DND-41 (cell line): ENCODE measurements around the gene ZNF582.

Experiments used
- ATAC-seq: fragments of 200-7000 bp; cut with Tn5 transposase; 3 replicates; pipeline ENCODE4 v1.9.1; 2021; ENCODE audit warnings: low read depth; ENCODE audit not compliant: insufficient read depth
- DNase-seq: peaks from one replicate; pipeline ENCODE4 v3.0.0-alpha.2; 2020
- H2AFZ ChIP-seq: 2 replicates; pipeline ENCODE4 v1.6.0; 2012; ENCODE audit warnings: low read depth, low read length
- H3K27ac ChIP-seq: 2 replicates; pipeline ENCODE4 v1.5.1; 2012; ENCODE audit warnings: low read length, inconsistent platforms
- H3K27me3 ChIP-seq: fragments of 200-600 bp; sonication (generic); 2 replicates; pipeline ENCODE4 v1.6.0; 2012; ENCODE audit warnings: low read length, mild to moderate bottlenecking, inconsistent platforms; ENCODE audit not compliant: insufficient read depth, poor library complexity
- H3K36me3 ChIP-seq: 2 replicates; pipeline ENCODE4 v1.5.1; 2012; ENCODE audit warnings: low read length, inconsistent platforms; ENCODE audit not compliant: insufficient read depth
- H3K4me1 ChIP-seq: 2 replicates; pipeline ENCODE4 v1.5.1; 2012; ENCODE audit warnings: mild to moderate bottlenecking, low read length; ENCODE audit not compliant: insufficient read depth
- H3K4me2 ChIP-seq: 2 replicates; pipeline ENCODE4 v1.6.0; 2012; ENCODE audit warnings: mild to moderate bottlenecking, moderate library complexity, low read length, inconsistent platforms; ENCODE audit not compliant: insufficient read depth
- H3K4me3 ChIP-seq, 2 experiments: fragments of 200-600 bp in 1 of 2; shearing (Covaris generic) in 1 of 2; 2 replicates each; pipeline ENCODE4 v1.5.1; 2012 to 2016; ENCODE audit warnings: inconsistent platforms in 2 of 2, low read length in 2 of 2, mild to moderate bottlenecking in 2 of 2, low read depth in 1 of 2, moderate library complexity in 1 of 2
- H3K79me2 ChIP-seq: 2 replicates; pipeline ENCODE4 v1.6.0; 2012; ENCODE audit warnings: low read length, inconsistent platforms; ENCODE audit not compliant: insufficient read depth
- H3K9ac ChIP-seq: 2 replicates; pipeline ENCODE4 v1.6.0; 2012; ENCODE audit warnings: low read depth, mild to moderate bottlenecking, inconsistent platforms, low read length, moderate library complexity
- H3K9me3 ChIP-seq: 2 replicates; pipeline ENCODE4 v1.5.1; 2012; ENCODE audit warnings: low read length, moderate library complexity, mild to moderate bottlenecking, inconsistent platforms; ENCODE audit not compliant: insufficient read depth, severe bottlenecking
- H4K20me1 ChIP-seq: 2 replicates; pipeline ENCODE4 v1.6.0; 2012; ENCODE audit warnings: low read length; ENCODE audit not compliant: insufficient read depth
- EZH2 ChIP-seq: IDR thresholded peaks from 3 replicates; pipeline ENCODE4 v1.6.1; 2012; ENCODE audit warnings: borderline replicate concordance, low read depth, mild to moderate bottlenecking, moderate library complexity, low read length, inconsistent platforms; ENCODE audit not compliant: severe bottlenecking
- TF ChIP-seq, protein P1 (sequence below): IDR thresholded peaks from 2 replicates; pipeline ENCODE4 v1.5.1; 2012; ENCODE audit warnings: borderline replicate concordance, low read length, moderate library complexity, mild to moderate bottlenecking; ENCODE audit not compliant: poor library complexity, severe bottlenecking; ENCODE audit errors: extremely low read depth

Gene ZNF582

DNA sequence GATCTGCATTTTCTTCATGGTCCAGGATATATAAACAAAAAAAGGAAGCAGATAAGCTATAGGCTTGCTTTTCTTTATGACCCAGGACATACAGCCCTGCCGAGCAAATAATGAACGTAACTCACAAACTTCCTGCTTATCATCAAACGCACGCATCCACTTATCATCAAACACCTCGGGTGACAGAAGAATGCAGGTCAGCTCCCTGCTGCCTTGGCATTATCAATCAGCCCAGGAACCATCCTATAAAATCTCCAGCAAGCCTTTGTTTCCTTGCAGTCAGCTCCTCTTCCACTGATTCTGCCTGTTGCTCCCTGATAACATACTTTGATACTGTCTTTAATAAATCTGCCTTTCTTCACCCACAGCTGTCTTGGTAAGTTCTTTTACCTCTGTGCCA, 5.5 kb upstream of the ZNF582 start:
- no peak overlapping the region for H3K9ac ChIP-seq
- H3K4me1 ChIP-seq: peaks cover 13% of the 10 kb centered on the region
- H3K36me3 ChIP-seq: peaks cover 11% of the 10 kb centered on the region; the same call in 1 of the 2 replicates
- ATAC-seq: no peak
- H3K27ac ChIP-seq: no peak overlapping the region
- DNase-seq: no peak
- no peak overlapping the region for H3K4me2 ChIP-seq
- no peaks in the 10 kb centered on the region for H4K20me1 ChIP-seq
- H2AFZ ChIP-seq: no peak overlapping the region
- peaks cover 9% of the 10 kb centered on the region for H3K79me2 ChIP-seq
- no peaks in the 10 kb centered on the region for H3K27me3 ChIP-seq
- H3K9me3 ChIP-seq: peaks cover 30% of the 10 kb centered on the region
- TF ChIP-seq, protein P1, sequence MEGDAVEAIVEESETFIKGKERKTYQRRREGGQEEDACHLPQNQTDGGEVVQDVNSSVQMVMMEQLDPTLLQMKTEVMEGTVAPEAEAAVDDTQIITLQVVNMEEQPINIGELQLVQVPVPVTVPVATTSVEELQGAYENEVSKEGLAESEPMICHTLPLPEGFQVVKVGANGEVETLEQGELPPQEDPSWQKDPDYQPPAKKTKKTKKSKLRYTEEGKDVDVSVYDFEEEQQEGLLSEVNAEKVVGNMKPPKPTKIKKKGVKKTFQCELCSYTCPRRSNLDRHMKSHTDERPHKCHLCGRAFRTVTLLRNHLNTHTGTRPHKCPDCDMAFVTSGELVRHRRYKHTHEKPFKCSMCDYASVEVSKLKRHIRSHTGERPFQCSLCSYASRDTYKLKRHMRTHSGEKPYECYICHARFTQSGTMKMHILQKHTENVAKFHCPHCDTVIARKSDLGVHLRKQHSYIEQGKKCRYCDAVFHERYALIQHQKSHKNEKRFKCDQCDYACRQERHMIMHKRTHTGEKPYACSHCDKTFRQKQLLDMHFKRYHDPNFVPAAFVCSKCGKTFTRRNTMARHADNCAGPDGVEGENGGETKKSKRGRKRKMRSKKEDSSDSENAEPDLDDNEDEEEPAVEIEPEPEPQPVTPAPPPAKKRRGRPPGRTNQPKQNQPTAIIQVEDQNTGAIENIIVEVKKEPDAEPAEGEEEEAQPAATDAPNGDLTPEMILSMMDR: no peak
- TF ChIP-seq EZH2: no peak
- no peak overlapping the region for H3K4me3 ChIP-seq

DNA sequence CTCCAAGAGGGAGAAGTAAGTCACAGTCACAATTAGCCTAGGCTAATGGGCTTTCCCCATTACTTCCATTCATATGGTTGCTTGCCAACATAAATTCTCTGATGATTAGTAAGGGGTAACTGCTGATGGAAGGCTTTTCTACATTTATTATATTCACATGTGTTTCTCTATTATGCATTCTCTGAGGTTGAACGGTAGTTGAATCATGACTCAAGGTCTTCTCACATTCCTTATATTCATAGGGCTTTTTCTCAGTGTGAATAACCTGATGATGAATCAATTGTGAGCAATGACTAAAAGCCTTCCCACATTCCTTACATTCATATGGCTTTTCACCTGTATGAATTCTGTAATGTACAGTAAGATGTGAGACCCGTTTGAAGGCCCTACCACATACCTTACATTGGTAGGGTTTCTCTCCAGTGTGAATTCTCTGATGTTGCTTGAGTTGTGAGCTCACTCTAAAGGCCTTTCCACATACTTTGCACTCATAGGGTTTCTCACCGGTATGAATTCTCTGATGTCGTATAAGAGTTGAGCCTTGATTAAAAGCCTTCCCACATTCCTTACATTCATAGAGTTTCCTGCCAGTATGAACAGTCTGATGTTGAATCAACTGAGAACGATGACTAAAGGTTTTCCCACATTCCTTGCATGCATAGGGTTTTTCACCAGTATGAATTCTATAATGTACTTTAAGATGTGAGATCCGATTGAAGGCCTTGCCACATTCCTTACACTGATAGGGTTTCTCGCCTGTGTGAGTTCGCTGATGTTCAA, 9.3 kb downstream of the ZNF582 start:
- no peak overlapping the region for H2AFZ ChIP-seq
- H3K9me3 ChIP-seq: no peaks in the 10 kb centered on the region
- H3K27me3 ChIP-seq: no peaks in the 10 kb centered on the region
- no peaks in the 10 kb centered on the region for H4K20me1 ChIP-seq
- no peak overlapping the region for H3K27ac ChIP-seq
- H3K4me2 ChIP-seq: no peak overlapping the region
- H3K36me3 ChIP-seq: no peaks in the 10 kb centered on the region
- H3K79me2 ChIP-seq: no peaks in the 10 kb centered on the region
- no peak overlapping the region for H3K4me3 ChIP-seq
- DNase-seq: no peak
- no peak for ATAC-seq
- H3K9ac ChIP-seq: no peak overlapping the region
- TF ChIP-seq, protein P1: no peak
- no peak for TF ChIP-seq EZH2
- H3K4me1 ChIP-seq: no peaks in the 10 kb centered on the region

DNA sequence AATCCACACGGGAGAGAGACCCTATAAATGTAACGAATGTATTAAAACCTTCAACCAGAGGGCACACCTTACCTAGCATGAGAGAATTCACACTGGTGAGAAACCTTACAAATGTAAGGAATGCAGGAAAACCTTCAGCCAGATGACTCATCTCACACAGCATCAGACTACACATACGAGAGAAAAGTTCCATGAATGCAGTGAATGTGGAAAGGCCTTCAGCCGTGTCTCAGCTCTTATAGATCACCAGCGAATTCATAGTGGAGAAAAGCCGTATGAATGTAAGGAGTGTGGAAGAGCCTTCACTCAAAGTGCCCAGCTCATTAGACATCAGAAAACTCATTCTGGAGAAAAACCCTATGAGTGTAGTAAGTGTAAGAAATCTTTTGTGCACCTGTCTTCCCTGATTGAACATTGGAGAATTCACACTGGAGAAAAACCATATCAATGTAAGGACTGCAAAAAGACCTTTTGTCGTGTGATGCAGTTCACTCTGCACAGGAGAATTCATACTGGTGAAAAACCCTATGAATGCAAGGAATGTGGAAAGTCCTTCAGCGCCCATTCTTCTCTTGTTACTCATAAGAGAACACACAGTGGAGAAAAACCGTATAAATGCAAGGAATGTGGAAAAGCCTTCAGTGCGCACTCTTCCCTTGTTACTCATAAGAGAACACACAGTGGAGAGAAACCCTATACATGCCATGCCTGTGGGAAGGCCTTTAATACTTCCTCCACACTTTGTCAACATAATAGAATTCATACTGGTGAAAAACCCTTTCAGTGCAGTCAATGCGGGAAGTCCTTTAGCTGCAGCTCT, 16.0 kb downstream of the ZNF582 start:
- Histone ChIP-seq H4K20me1 (no peaks in the 10 kb centered on the region), H3K79me2 (no peaks in the 10 kb centered on the region), H2AFZ (no peak overlapping the region), H3K4me3 (no peak overlapping the region), H3K36me3 (no peaks in the 10 kb centered on the region), H3K9me3 (no peaks in the 10 kb centered on the region), H3K9ac (no peak overlapping the region), H3K4me2 (no peak overlapping the region), H3K27ac (no peak overlapping the region), H3K4me1 (no peaks in the 10 kb centered on the region), H3K27me3 (no peaks in the 10 kb centered on the region)
- ATAC-seq: no peak
- TF ChIP-seq, protein P1: no peak
- no peak for TF ChIP-seq EZH2
- no peak for DNase-seq
